ENCODE results near the gene PGRMC2. TPM values are rescaled to one million over a fixed set of nuclear protein-coding genes. Genes with fewer than 3 reads are reported as not detected.
A peak's percentile ranks its signal among the peaks of the same experiment; 100 is the strongest.

Gene PGRMC2
- total RNA-seq, 2 donors from 2014 or later, result 21.2 to 36.3 TPM

GRCh38 chr4:128228845-128229795, 58.5 kb downstream of the PGRMC2 start:
- no peak for DNase-seq (ENCODE audit: low spot score)
- Histone ChIP-seq H3K27me3 (no peaks in the 10 kb centered on the region), H3K27ac (no peak overlapping the region), H3K9me3 (no peaks in the 10 kb centered on the region), H3K4me1 (no peaks in the 10 kb centered on the region), H3K4me3 (no peak overlapping the region), H3K36me3 (no peaks in the 10 kb centered on the region)
- TF ChIP-seq CTCF (IDR thresholded peaks at IDR 0.05), result no peak

GRCh38 chr4:128227991-128228571, 59.5 kb downstream of the PGRMC2 start:
- H3K27me3 ChIP-seq, result no peaks in the 10 kb centered on the region
- no peak overlapping the region for H3K27ac ChIP-seq
- DNase-seq (ENCODE audit: low spot score), result no peak
- H3K4me3 ChIP-seq, result no peak overlapping the region
- no peaks in the 10 kb centered on the region for H3K4me1 ChIP-seq
- H3K9me3 ChIP-seq, result no peaks in the 10 kb centered on the region
- no peak for TF ChIP-seq CTCF (IDR thresholded peaks at IDR 0.05)
- no peaks in the 10 kb centered on the region for H3K36me3 ChIP-seq

GRCh38 chr4:128225148-128225547, 62.5 kb downstream of the PGRMC2 start:
- Histone ChIP-seq H3K27me3 (no peaks in the 10 kb centered on the region), H3K4me1 (no peaks in the 10 kb centered on the region), H3K9me3 (no peaks in the 10 kb centered on the region), H3K4me3 (no peak overlapping the region), H3K36me3 (no peaks in the 10 kb centered on the region), H3K27ac (no peak overlapping the region)
- no peak for TF ChIP-seq CTCF (IDR thresholded peaks at IDR 0.05)
- DNase-seq (ENCODE audit: low spot score), result no peak

GRCh38 chr4:128221586-128221985, 66.0 kb downstream of the PGRMC2 start:
- no peak overlapping the region for H3K27ac ChIP-seq
- no peaks in the 10 kb centered on the region for H3K4me1 ChIP-seq
- H3K9me3 ChIP-seq, result no peaks in the 10 kb centered on the region
- H3K27me3 ChIP-seq, result no peaks in the 10 kb centered on the region
- TF ChIP-seq CTCF (IDR thresholded peaks at IDR 0.05), result no peak
- H3K36me3 ChIP-seq, result no peaks in the 10 kb centered on the region
- no peak overlapping the region for H3K4me3 ChIP-seq
- DNase-seq (ENCODE audit: low spot score), result no peak

GRCh38 chr4:128220286-128221235, 67.1 kb downstream of the PGRMC2 start:
- DNase-seq (ENCODE audit: low spot score), result no peak
- no peaks in the 10 kb centered on the region for H3K27me3 ChIP-seq
- no peaks in the 10 kb centered on the region for H3K4me1 ChIP-seq
- no peaks in the 10 kb centered on the region for H3K36me3 ChIP-seq
- H3K9me3 ChIP-seq, result no peaks in the 10 kb centered on the region
- no peak overlapping the region for H3K4me3 ChIP-seq
- TF ChIP-seq CTCF (IDR thresholded peaks at IDR 0.05), result peak in 1 of 2 donors; percentile 48
- H3K27ac ChIP-seq, result no peak overlapping the region

Other genes starting within 250 kb of the PGRMC2 start
- gene LARP1B, start 226.5 kb downstream of the PGRMC2 start, total RNA-seq, result 10 to 100 TPM; 11.8 to 13.5 TPM